ENCODE data around the gene PPY.
"Not testable (repeated sequence)": the region's sequence is repeated elsewhere in the genome, so short reads cannot be mapped to it uniquely, and the experiment has no call there.

The PPY gene

GRCh38 chr17:43897831-43898230 is 44.4 kb downstream of the PPY start:
- TF ChIP-seq CTCF (IDR thresholded peaks at IDR 0.05; ENCODE audit: borderline replicate concordance, extremely low read depth, low read length, poor library complexity, severe bottlenecking) (no peak), EZH2 (IDR thresholded peaks at IDR 0.05; ENCODE audit: borderline replicate concordance, low read depth, low read length, severe bottlenecking) (no peak)
- no peak overlapping the region for H3K9ac ChIP-seq (ENCODE audit: low read depth, low read length)
- no peaks in the 10 kb centered on the region for H3K9me3 ChIP-seq (ENCODE audit: insufficient read depth, low read length, severe bottlenecking)
- H3K4me2 ChIP-seq (ENCODE audit: insufficient read depth, low read length): no peak overlapping the region
- H3K4me1 ChIP-seq (ENCODE audit: insufficient read depth, low read length): no peaks in the 10 kb centered on the region
- H3K4me3 ChIP-seq (ENCODE audit: low read depth in 1 of 2, low read length in 2 of 2): no peak overlapping the region
- no peak overlapping the region for H3K27ac ChIP-seq (ENCODE audit: low read length)
- H3K27me3 ChIP-seq (ENCODE audit: insufficient read depth, low read length, poor library complexity): peaks cover 30% of the 10 kb centered on the region
- H2AFZ ChIP-seq (ENCODE audit: low read depth, low read length): no peak overlapping the region
- H4K20me1 ChIP-seq (ENCODE audit: insufficient read depth, low read length): 0 out of 2 replicates have a peak, but pooled peaks cover 11% of the 10 kb centered on the region
- no peaks in the 10 kb centered on the region for H3K36me3 ChIP-seq (ENCODE audit: insufficient read depth, low read length)
- H3K79me2 ChIP-seq (ENCODE audit: insufficient read depth, low read length): no peaks in the 10 kb centered on the region
- ATAC-seq (ENCODE audit: insufficient read depth, low read depth): no peak
- no peak for DNase-seq

DNA sequence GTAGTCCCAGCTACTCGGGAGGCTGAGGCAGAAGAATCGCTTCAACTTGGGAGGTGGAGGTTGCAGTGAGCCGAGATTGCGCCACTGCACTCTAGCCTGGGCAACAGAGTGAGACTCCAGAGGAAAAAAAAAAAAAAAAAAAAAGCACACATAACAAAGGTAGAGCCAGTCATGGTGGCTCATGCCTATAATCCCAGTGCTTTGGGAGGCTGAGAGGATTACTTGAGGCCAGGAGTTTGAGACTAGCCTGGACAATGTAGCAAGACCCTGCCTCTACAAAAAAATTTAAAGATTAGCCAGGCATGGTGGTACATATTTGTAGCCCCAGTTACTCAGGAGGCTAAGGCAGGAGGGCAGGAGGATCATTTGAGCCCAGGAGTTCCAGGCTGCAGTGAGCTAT is 47.8 kb downstream of the PPY start:
- H3K36me3 ChIP-seq (ENCODE audit: insufficient read depth, low read length); H2AFZ ChIP-seq (ENCODE audit: low read depth, low read length); H3K4me1 ChIP-seq (ENCODE audit: insufficient read depth, low read length); H4K20me1 ChIP-seq (ENCODE audit: insufficient read depth, low read length); H3K9ac ChIP-seq (ENCODE audit: low read depth, low read length); H3K4me3 ChIP-seq (ENCODE audit: low read depth in 1 of 2, low read length in 2 of 2); H3K9me3 ChIP-seq (ENCODE audit: insufficient read depth, low read length, severe bottlenecking); DNase-seq; H3K4me2 ChIP-seq (ENCODE audit: insufficient read depth, low read length); H3K27ac ChIP-seq (ENCODE audit: low read length); ATAC-seq (ENCODE audit: insufficient read depth, low read depth); H3K79me2 ChIP-seq (ENCODE audit: insufficient read depth, low read length): not testable (repeated sequence)
- H3K27me3 ChIP-seq (ENCODE audit: insufficient read depth, low read length, poor library complexity): peaks cover 16% of the 10 kb centered on the region

GRCh38 chr17:43892647-43892952 is 49.7 kb downstream of the PPY start:
- H3K4me1 ChIP-seq (ENCODE audit: insufficient read depth, low read length): no peaks in the 10 kb centered on the region
- no peak overlapping the region for H2AFZ ChIP-seq (ENCODE audit: low read depth, low read length)
- TF ChIP-seq EZH2 (IDR thresholded peaks at IDR 0.05; ENCODE audit: borderline replicate concordance, low read depth, low read length, severe bottlenecking): no peak
- TF ChIP-seq CTCF (IDR thresholded peaks at IDR 0.05; ENCODE audit: borderline replicate concordance, extremely low read depth, low read length, poor library complexity, severe bottlenecking): no peak
- H3K9ac ChIP-seq (ENCODE audit: low read depth, low read length): no peak overlapping the region
- H3K79me2 ChIP-seq (ENCODE audit: insufficient read depth, low read length): no peaks in the 10 kb centered on the region
- ATAC-seq (ENCODE audit: insufficient read depth, low read depth) (no peak), DNase-seq (no peak)
- H3K9me3 ChIP-seq (ENCODE audit: insufficient read depth, low read length, severe bottlenecking): no peaks in the 10 kb centered on the region
- H3K4me3 ChIP-seq (ENCODE audit: low read depth in 1 of 2, low read length in 2 of 2): no peak overlapping the region
- H3K36me3 ChIP-seq (ENCODE audit: insufficient read depth, low read length): no peaks in the 10 kb centered on the region
- peaks cover 23% of the 10 kb centered on the region for H3K27me3 ChIP-seq (ENCODE audit: insufficient read depth, low read length, poor library complexity)
- no peak overlapping the region for H3K4me2 ChIP-seq (ENCODE audit: insufficient read depth, low read length)
- H4K20me1 ChIP-seq (ENCODE audit: insufficient read depth, low read length): no peaks in the 10 kb centered on the region
- H3K27ac ChIP-seq (ENCODE audit: low read length): no peak overlapping the region

- Histone ChIP-seq H3K79me2 (ENCODE audit: insufficient read depth, low read length) (no peaks in the 10 kb centered on the region), H3K27me3 (ENCODE audit: insufficient read depth, low read length, poor library complexity) (peaks cover 25% of the 10 kb centered on the region), H3K4me1 (ENCODE audit: insufficient read depth, low read length) (no peaks in the 10 kb centered on the region), H3K9me3 (ENCODE audit: insufficient read depth, low read length, severe bottlenecking) (no peaks in the 10 kb centered on the region), H4K20me1 (ENCODE audit: insufficient read depth, low read length) (no peaks in the 10 kb centered on the region), H3K4me3 (ENCODE audit: low read depth in 1 of 2, low read length in 2 of 2) (no peak overlapping the region), H2AFZ (ENCODE audit: low read depth, low read length) (no peak overlapping the region), H3K27ac (ENCODE audit: low read length) (no peak overlapping the region), H3K4me2 (ENCODE audit: insufficient read depth, low read length) (no peak overlapping the region), H3K36me3 (ENCODE audit: insufficient read depth, low read length) (no peaks in the 10 kb centered on the region), H3K9ac (ENCODE audit: low read depth, low read length) (no peak overlapping the region)
- no peak for ATAC-seq (ENCODE audit: insufficient read depth, low read depth)
- TF ChIP-seq CTCF (IDR thresholded peaks at IDR 0.05; ENCODE audit: borderline replicate concordance, extremely low read depth, low read length, poor library complexity, severe bottlenecking): no peak
- TF ChIP-seq EZH2 (IDR thresholded peaks at IDR 0.05; ENCODE audit: borderline replicate concordance, low read depth, low read length, severe bottlenecking): no peak
- no peak for DNase-seq
Measured at GRCh38 chr17:43891851-43892646, 50.2 kb downstream of the PPY start.
